HG03521 (cell line): ENCODE data around the gene REPS1.
"Not testable (repeated sequence)": the region's sequence is repeated elsewhere in the genome, so short reads cannot be mapped to it uniquely, and the experiment has no call there.

Source experiments
- ATAC-seq: cut with Tn5 transposase; IDR thresholded peaks from one replicate; pipeline ENCODE4 v1.9.1; 2021; ENCODE audit warnings: mild to moderate bottlenecking, moderate library complexity; ENCODE audit not compliant: unreplicated experiment

Gene REPS1

DNA sequence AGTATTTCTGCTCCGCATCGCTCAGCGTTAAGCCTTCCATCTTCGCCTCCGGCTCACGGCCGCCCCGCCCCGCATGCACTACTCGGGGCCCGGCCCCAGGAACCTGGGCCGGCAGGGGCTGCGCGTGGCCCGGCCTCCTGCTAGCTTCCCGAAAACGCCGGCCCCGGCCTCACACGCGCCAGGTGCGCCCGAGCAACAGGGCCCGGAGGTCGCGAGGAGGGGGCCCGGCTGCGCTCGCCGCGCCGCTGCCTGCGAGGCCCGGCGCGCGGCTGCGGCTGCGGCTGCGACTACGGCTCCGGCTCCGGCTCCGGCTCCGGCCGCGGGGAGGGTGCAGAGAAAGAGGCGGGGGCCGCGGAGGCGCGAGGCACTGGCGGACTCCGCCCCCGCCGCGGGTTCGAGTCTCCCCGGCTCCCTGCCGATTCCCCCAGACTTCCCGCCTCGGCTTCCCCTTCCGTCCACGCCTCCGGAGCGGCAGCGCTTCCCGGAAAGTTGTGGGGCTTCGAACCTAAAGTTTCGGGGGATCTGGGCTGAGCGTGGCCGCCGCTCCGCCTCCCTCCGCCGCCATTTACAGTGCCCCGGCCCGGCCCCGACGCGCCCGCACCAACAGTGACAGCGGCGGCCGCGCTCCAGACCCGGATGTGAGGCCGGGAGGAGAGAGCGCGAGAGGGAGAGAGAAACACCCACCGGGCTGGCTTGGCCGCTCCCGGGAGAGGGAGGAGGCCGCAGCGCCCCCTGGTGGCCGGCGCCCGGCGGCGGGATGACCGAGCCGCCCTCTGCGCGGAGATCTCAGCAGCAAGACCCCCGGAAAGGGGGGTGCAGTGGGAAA is at the start of gene REPS1:
TSS of gene REPS1 (minus strand) at position 611 of the 826 bp plus-strand sequence. CDS start at position 40, 571 bp downstream.
- ATAC-seq: peak; percentile 95

DNA sequence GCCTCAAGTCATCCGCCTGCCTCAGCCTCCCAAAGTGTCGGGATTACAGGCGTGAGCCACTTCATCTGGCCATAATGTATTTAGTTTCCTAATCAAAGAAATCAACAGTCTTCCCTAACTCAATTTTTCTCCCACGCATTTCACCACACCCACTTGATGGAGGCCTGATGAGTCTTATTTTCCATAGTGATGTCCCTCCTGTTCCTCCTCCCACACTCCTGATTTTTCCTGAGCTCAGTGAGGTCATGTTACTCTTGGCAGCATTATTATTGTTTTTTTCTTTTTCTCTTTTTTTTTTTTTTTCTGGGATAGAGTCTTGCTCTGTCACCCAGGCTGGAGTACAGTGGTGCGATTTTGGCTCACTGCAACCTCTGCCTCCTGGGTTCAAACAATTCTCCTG is 49.4 kb upstream of the REPS1 start:
- ATAC-seq: no peak

GRCh38 chr6:139030228-139030963 is 42.3 kb upstream of the REPS1 start:
- ATAC-seq: peak; percentile 39

DNA sequence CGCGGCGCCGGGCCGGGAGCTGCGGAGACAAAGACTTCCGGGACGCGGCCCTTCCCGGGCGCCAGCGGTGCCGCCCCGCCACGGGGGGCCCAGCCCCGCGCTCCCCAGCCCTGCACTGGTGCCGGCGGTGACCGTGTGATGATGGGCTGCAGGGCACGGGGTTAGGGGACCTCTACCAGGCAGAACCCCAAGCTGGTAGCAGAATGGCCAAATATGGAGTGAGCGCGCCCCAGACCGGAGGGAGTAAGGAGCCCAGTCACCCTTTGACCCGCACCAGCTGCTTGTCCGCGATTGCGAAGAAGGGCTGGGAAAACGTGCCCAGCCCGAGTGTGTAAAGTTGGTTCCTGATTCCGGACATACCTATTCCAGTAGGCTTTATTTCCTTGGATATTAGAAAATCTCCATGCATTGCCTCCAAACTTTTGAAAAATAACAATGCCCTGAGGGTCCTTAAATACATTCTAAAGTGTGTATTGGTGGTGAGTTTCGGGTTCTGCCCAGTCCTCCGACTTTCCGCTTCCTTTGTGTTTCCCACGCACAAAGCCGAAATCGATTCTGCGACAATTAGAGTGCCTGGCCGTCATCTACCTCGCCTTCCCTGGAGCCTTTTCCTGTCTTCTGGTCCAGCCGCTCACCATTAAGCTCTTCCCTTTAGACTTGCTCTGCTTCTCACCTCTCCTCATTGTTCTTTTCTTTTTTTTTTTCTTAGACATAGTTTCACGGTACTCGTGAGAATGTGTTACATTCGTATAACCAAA is 41.6 kb upstream of the REPS1 start:
- ATAC-seq: peak; percentile 27

- peak; percentile 59 for ATAC-seq
Measured at GRCh38 chr6:139028658-139029469, 40.8 kb upstream of the REPS1 start, which contains the start of gene ABRACL. TSS of gene ABRACL (plus strand) at chr6:139028745. CDS start at chr6:139034161, 5,416 bp downstream.

- peak; percentile 2 for ATAC-seq
Measured at GRCh38 chr6:139028215-139028657, 40.2 kb upstream of the REPS1 start.

DNA sequence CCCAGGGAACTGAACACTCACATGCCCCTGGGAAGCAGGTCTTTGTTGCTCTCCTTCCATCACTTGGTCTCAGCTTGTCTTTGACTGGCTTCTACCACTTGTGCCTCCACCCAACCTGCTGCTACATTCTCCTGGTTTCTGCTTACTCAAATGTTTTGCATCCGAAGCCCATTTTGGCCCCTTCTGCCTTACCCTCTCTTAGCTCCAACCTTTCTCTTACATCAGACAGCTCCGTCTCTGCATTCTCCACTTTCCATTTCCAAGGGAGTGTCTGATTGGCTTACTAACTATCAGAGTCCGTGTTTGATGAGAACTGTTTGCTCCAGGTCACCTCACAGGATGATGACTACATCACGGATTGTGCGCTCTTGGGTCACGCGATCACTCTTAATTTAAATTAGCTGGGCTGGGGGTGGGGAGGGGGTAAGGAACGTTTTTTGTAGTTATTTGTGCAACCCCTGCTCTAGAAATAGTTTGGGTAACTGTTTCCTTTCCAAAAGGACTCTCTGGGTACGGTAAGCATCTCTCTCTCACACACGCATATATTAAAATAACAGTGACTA is 39.6 kb upstream of the REPS1 start:
- ATAC-seq: no peak

DNA sequence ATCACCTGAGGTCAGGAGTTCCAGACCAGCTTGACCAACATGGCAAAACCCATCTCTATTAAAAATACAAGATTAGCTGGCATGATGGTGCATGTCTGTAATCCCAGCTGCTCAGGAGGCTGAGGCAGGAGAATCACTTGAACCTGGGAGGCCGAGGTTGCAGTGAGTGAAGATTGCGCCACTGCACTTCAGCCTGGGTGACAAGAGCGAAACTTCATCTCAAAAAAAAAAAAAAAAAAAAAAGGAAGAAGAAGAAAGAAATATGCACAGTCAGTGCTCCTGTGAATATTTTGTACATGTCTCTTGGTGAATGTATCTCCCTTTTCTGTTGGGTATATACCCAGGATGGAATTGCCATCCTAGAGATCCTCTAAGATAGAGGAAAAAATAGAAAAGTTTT is 37.4 kb upstream of the REPS1 start:
- ATAC-seq: not testable (repeated sequence)

- no peak for ATAC-seq
Measured at GRCh38 chr6:139020689-139021088, 32.6 kb upstream of the REPS1 start.

DNA sequence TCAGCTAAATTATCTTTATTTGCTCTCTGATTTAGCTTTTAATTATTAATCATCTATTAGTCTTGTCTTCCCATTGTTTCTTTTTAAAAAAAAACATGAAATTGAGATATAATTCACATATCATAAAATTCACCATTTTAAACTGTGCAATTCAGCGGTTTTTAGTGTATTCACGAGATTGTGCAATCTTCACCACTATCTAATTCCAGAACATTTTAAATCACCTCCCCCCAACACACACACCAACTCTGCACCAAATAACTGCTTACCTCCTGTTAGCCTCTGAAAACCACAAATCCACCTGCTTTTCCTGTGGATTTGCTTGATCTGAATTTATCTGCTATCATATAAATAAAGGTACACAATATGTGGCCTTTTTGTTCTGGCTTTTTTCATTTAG is 31.7 kb upstream of the REPS1 start:
- no peak for ATAC-seq

DNA sequence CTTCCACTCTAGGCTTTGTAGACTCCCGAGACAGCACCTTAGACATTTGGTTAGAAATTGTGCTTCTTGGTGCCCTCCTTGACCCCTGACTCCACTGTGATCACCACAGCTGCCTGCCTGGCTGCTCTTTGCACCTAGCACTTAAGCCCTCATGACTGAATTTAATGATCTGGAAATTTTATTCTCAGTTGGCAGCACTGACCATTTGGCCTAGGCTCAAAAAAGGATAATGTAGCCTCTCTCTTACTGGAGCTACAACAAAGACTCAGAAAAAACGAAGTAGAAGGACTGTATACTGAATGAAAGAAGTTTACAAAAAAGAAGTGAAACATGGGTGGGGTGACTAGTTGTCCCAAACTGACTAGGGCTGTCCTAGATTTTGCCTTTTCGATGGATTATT is 29.2 kb upstream of the REPS1 start:
- ATAC-seq: no peak

- no peak for ATAC-seq
Measured at GRCh38 chr6:139016337-139017213, 28.5 kb upstream of the REPS1 start.

GRCh38 chr6:139014945-139015344 is 26.9 kb upstream of the REPS1 start:
- no peak for ATAC-seq

DNA sequence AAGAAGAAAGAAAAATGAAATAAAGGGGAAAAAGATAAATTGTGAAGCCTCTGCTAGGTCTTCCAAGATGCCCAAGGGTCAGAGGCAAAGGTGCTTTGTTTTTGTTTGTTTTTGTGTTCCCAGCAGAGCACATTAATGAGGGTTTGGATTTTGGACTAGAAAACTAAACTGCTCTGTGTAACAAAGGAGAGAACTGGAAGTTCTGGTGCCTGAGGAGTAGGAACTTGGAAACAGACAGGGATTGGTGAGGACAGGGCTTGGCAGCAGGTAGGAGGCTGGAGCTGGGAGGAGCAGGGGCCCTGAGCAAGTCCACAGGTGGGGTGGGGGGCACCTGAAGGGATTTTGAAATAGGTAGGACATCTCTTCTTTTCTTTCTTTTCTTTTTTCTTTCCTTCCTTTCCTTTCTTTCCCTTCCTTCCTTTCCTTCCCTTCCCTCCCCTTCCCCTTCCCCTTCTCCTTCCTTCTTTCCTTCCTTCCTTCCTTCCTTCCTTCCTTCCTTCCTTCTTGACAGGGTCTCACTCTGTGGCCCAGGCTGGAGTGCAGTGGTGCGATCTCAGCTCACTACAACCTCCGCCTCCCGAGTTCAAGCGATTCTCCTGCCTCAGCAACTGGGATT is 25.2 kb upstream of the REPS1 start:
- no peak for ATAC-seq

- no peak for ATAC-seq
Measured at GRCh38 chr6:139011980-139012379, 23.9 kb upstream of the REPS1 start.

DNA sequence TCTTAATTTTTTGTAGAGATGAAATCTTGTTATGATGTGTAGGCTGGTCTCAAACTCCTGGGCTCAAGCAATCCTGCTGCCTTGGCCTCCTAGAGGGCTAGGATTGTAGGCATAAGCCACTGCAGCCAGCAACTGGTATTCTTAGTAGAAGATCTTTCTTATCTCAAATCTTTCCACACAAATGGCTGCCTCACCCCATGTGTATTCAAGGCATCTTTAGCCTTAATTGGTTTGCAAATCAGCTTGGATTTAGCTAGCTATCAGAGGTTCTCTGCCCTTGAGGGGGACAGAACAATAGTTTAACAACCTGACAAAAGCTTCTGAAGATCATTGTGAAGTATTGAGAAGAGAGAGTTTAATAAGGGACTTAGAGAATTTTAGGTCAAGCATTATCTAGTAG is 22.6 kb upstream of the REPS1 start:
- no peak for ATAC-seq

GRCh38 chr6:139008117-139008516 is 20.1 kb upstream of the REPS1 start:
- no peak for ATAC-seq

GRCh38 chr6:139007428-139007827 is 19.4 kb upstream of the REPS1 start:
- no peak for ATAC-seq

DNA sequence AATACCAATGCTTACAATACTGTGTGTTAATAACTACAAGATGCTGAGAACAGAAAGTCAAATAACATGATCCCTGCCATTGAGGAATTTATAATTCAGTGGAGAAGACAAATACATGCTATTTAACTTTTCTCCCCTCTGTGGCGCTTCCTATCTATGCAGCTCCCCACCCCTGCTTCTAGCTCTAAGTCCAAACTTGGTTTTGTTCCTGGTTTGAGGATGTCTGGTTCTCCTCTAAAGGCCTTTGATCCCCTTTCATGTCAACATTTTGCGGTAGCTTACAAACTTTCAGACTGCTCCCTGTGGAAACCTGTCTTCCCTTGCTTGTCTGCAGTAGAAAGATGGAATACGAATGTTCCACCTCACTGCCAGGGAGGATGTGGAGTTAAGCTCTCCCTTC is 18.4 kb upstream of the REPS1 start:
- no peak for ATAC-seq
